ENCODE measurements around the gene BTBD19. TPM values are rescaled to one million over a fixed set of nuclear protein-coding genes. Genes with fewer than 3 reads are reported as not detected.
"Not testable (repeated sequence)": the region's sequence is repeated elsewhere in the genome, so short reads cannot be mapped to it uniquely, and the experiment has no call there.

Gene BTBD19
- total RNA-seq, 2 experiments from 2014 or later: 5.2 to 5.6 TPM

DNA sequence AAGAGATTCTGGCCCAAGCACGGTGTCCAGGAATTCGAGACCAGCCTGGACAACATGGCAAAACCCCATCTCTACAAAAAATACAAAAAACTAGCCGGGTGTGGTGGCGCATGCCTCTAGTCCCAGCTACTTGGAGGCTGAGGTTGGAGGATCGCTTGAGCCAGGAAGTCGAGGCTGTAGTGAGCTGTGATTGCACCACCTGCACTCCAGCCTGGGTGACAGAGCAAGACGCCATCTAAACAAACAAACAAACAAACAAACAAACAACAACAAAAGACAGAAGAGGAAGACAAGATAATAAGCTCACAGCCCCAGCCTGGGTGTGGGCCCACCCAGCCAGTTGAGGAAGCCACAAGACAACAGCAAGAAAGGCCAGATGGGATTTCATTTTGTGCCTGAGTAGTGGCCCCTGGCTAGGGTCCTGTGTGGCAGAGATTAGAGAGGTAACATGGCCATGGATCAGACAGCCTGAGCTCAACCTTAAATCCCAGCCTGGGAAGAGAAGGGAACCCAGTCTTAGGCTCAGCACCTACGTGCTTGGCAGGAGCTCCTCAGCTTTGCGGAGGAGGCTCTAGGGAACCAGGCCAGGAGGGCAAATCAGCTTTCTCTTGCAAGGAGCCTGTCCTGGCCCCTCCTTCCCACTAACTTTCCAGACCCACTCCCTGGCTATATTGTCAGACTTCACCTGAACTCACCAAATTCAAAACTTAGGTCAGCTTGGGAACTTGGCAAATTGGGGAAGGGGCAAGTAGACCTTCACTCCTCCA, 15.4 kb upstream of the BTBD19 start:
- Mint-ChIP-seq H3K36me3 (no peaks in the 10 kb centered on the region), H3K9me3 (no peaks in the 10 kb centered on the region), H3K27ac (no peak overlapping the region), H3K27me3 (no peaks in the 10 kb centered on the region), H3K4me1 (no peaks in the 10 kb centered on the region), H3K4me3 (no peak overlapping the region)
- ATAC-seq (ENCODE audit: low read depth) (no peak), DNase-seq (peak; percentile 24)
- POLR2A ChIA-PET: interaction anchor here (0.8 to 3.4 kb wide), 7 partner anchors 10 to 71 kb away, joined by 3 to 24 read pairs (median 14); partner anchors contain the start of genes RNU5D-1 and RPS8

DNA sequence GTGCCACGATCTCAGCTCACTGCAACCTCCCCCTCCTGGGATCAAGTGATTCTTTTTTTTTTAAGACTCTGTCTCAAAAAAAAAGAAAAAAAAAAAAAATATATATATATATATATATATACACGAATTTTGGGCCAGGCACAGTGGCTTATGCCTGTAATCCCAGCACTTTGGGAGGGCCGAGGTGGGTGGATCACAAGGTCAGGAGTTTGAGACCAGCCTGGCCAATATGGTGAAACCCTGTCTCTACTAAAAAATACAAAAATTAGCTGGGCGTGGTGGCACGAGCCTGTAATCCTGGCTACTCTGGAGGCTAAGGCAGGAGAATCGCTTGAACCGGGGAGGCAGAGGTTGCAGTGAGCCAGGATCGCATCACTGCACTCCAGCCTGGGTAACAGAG, 10.4 kb upstream of the BTBD19 start:
- peak; percentile 21 for DNase-seq
- not testable (repeated sequence) for ATAC-seq (ENCODE audit: low read depth); H3K27ac Mint-ChIP-seq; H3K27me3 Mint-ChIP-seq; H3K4me3 Mint-ChIP-seq; H3K9me3 Mint-ChIP-seq
- Mint-ChIP-seq H3K4me1 (peaks cover 19% of the 10 kb centered on the region), H3K36me3 (peaks cover 11% of the 10 kb centered on the region)
- POLR2A ChIA-PET: interaction anchor here (1.3 to 10.1 kb wide), 5 partner anchors 11 to 76 kb away, joined by 9 to 360 read pairs (median 10); partner anchors contain the start of genes BTBD19 and RNU5D-1

DNA sequence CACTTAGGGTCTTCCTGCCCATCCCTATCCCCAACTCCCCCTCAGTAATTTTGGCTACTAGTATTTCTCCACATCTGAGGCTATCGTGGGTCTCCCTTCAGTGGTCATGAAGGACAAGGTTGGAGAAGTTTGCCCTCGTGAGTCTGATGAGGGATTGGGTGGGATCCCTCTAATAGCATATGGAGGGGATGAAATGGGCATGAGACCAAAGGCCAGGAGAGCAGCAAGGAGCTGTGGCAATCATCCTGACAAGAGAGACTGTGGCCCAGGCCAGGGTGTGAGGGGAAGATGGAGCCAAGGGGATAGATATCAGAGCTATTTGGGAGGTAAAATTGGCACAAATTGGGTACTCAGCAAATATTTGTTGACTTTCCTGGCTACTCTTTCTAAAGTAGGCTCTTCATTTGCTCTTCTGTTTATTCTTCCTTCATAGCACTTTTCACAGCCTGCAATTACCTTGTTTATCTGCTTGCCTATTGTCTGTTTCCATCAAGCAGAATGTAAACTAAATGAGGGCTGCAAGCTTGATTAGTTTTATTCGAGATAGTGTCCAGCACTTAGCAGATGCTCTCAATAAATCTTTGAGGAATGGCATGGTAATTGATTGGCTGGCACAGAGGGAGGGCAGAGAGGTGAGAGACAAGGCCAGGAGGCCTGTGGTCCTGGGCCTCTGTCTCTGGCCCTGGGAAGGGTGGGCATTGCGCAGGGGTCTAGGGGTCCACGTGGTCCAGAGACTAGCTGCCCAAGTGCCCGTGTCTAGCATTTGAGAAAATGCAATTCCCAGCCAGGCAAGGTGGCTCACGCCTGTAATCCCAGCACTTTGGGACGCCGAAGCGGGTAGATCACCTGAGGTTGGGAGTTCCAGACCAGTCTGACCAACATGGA, 9.6 kb upstream of the BTBD19 start:
- peaks cover 24% of the 10 kb centered on the region for H3K4me1 Mint-ChIP-seq
- no peaks in the 10 kb centered on the region for H3K9me3 Mint-ChIP-seq
- H3K27ac Mint-ChIP-seq: peak overlapping the region; percentile 92
- POLR2A ChIA-PET: interaction anchor here (0.7 to 10.1 kb wide), 9 partner anchors 8 to 188 kb away, joined by 5 to 360 read pairs (median 10); partner anchors contain the start of genes BTBD19, EIF2B3 and RPS8
- H3K4me3 Mint-ChIP-seq: no peak overlapping the region
- DNase-seq: peak; percentile 28
- no peak for ATAC-seq (ENCODE audit: low read depth)
- H3K27me3 Mint-ChIP-seq: no peaks in the 10 kb centered on the region
- H3K36me3 Mint-ChIP-seq: peaks cover 16% of the 10 kb centered on the region

DNA sequence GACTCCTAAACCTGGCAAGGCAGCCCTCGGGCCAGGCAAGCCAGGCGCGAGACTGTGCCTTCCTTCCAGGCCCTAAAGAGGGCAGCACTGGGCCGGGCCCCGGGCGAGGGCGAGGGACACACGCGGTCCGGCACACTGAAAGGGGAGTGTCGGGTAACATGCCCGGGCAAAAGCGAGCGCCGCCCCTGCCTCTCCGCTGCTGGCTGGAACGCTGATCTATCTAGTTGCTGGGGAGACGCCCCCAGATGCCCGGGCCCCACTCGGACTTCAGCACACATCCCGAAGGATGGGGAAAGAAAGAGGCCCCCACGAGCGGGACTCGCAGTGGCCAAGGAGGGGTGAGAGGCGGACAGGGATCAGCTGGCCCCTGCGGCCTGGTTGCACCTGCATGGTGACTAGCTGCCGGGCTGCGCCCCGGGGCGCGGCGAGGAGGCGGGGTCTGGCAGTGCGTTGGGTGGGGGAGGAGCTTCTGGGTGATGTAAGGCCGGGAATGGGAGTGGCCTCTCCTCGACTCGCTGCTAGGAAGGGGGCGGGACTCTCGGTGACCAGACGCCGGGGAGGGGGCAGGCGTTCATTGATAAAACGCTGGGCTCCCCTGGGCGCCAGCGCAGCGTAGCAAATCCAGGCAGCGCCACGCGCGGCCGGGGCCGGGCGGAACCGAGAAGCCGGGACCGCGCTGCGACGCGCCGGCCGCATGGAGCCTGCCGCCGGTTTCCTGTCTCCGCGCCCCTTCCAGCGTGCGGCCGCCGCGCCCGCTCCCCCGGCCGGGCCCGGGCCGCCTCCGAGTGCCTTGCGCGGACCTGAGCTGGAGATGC, 8.3 kb upstream of the BTBD19 start, which contains the start of gene PLK3:
Gene PLK3 (plus strand): TSS at position 608 of the 815 bp plus-strand sequence. CDS start 87 bp downstream, at position 695.
- Mint-ChIP-seq H3K4me1 (peaks cover 24% of the 10 kb centered on the region), H3K4me3 (peak within 1 kb of the TSS; percentile 92), H3K27ac (peak within 1 kb of the TSS; percentile 97), H3K36me3 (peaks cover 19% of the 10 kb centered on the region), H3K9me3 (no peaks in the 10 kb centered on the region), H3K27me3 (no peaks in the 10 kb centered on the region)
- ATAC-seq (ENCODE audit: low read depth) (peak; percentile 77), DNase-seq (peak; percentile 96)
- POLR2A ChIA-PET: interaction anchor here (0.7 to 10.1 kb wide), 22 partner anchors 9 to 693 kb away, joined by 3 to 360 read pairs (median 6); partner anchors contain the start of genes BEST4, BTBD19, EIF2B3 and HECTD3

DNA sequence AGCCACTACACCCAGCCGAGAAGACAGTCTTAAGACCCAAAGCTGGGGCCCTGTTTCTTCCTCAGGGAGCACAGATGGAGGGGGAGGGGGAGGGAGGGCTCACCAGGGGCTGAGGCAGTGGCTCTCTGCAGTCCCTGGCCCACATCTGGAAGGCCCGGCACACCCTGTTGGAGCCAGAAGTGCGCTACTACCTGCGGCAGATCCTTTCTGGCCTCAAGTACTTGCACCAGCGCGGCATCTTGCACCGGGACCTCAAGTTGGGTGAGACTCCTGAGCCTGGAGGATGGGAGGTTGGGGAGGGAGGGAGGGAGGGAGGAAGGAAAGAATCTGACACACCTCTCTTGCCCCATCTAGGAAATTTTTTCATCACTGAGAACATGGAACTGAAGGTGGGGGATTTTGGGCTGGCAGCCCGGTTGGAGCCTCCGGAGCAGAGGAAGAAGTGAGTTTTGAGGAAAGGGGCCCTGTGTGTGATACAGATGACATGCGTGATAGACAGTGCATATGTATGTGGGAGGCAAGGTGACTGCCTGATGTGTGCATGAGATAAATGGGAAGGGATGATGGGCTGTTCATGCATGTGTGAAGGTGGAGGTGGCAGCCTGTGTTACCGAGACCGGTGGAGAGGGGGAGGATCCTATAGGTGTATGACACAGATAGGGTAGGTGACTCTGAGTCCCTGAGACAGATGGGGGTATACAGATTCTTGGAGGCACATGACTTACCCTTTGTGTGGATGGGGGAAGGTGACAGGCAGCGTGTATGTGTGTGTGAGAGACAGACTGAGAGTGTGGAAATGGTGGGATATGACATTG, 6.6 kb upstream of the BTBD19 start:
- peaks cover 28% of the 10 kb centered on the region for H3K4me1 Mint-ChIP-seq
- H3K36me3 Mint-ChIP-seq: peaks cover 22% of the 10 kb centered on the region
- no peak for ATAC-seq (ENCODE audit: low read depth)
- no peaks in the 10 kb centered on the region for H3K27me3 Mint-ChIP-seq
- peak overlapping the region; percentile 92 for H3K4me3 Mint-ChIP-seq
- no peaks in the 10 kb centered on the region for H3K9me3 Mint-ChIP-seq
- POLR2A ChIA-PET: interaction anchor here (0.7 to 10.1 kb wide), 12 partner anchors 10 to 720 kb away, joined by 3 to 360 read pairs (median 20); partner anchors contain the start of genes ARMH1, BTBD19, HECTD3 and PRDX1
- H3K27ac Mint-ChIP-seq: peak overlapping the region; percentile 97
- peak; percentile 42 for DNase-seq

DNA sequence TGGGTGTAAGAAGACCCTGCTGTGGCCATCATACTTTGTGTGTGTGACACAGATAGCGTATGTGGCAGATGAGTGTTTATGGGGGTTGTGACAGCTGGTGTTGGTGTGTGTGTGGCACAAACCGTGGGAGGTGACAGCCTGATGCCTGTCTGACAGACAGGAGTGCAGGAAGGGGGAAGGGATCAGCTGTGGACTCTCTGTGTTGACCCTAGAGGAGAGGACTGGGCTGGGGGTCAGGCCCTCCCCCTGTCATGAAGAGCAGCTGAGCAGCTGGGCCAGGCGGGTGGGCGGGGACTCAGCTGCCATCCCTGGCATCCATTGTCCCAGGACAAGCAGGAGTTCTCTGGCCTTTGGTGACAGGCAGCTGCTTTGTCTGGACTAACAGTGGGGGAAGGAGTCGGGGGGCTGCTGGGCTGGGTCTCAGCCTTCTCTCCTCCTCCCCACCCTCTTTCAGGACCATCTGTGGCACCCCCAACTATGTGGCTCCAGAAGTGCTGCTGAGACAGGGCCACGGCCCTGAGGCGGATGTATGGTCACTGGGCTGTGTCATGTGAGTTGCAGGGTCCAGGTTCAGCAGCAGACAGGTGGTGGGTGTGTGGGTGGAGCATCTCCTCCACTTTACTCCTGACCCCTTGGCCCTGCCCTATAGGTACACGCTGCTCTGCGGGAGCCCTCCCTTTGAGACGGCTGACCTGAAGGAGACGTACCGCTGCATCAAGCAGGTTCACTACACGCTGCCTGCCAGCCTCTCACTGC, 5.8 kb upstream of the BTBD19 start:
- POLR2A ChIA-PET: interaction anchor here (1.0 to 10.1 kb wide), 4 partner anchors 11 to 81 kb away, joined by 3 to 360 read pairs (median 38); no protein-coding TSS in a partner anchor
- peaks cover 26% of the 10 kb centered on the region for H3K36me3 Mint-ChIP-seq
- H3K27ac Mint-ChIP-seq: peak overlapping the region; percentile 97
- DNase-seq (peak; percentile 34), ATAC-seq (ENCODE audit: low read depth) (no peak)
- peaks cover 36% of the 10 kb centered on the region for H3K4me1 Mint-ChIP-seq
- no peaks in the 10 kb centered on the region for H3K27me3 Mint-ChIP-seq
- no peaks in the 10 kb centered on the region for H3K9me3 Mint-ChIP-seq
- peak overlapping the region; percentile 92 for H3K4me3 Mint-ChIP-seq

DNA sequence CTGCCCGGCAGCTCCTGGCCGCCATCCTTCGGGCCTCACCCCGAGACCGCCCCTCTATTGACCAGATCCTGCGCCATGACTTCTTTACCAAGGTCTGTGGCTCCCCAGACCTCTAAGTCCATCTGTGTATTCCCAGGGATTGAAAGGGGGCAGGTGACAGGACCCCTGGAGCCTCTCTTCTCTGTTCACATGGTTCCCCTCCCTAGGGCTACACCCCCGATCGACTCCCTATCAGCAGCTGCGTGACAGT, 5.3 kb upstream of the BTBD19 start:
- DNase-seq: peak; percentile 34
- POLR2A ChIA-PET: interaction anchor here (1.1 to 10.1 kb wide), 4 partner anchors 11 to 81 kb away, joined by 6 to 360 read pairs (median 42); no protein-coding TSS in a partner anchor
- Mint-ChIP-seq H3K4me1 (peaks cover 40% of the 10 kb centered on the region), H3K36me3 (peaks cover 26% of the 10 kb centered on the region), H3K9me3 (no peaks in the 10 kb centered on the region), H3K27me3 (no peaks in the 10 kb centered on the region), H3K4me3 (peak overlapping the region; percentile 92), H3K27ac (peak overlapping the region; percentile 70)
- ATAC-seq (ENCODE audit: low read depth): no peak

DNA sequence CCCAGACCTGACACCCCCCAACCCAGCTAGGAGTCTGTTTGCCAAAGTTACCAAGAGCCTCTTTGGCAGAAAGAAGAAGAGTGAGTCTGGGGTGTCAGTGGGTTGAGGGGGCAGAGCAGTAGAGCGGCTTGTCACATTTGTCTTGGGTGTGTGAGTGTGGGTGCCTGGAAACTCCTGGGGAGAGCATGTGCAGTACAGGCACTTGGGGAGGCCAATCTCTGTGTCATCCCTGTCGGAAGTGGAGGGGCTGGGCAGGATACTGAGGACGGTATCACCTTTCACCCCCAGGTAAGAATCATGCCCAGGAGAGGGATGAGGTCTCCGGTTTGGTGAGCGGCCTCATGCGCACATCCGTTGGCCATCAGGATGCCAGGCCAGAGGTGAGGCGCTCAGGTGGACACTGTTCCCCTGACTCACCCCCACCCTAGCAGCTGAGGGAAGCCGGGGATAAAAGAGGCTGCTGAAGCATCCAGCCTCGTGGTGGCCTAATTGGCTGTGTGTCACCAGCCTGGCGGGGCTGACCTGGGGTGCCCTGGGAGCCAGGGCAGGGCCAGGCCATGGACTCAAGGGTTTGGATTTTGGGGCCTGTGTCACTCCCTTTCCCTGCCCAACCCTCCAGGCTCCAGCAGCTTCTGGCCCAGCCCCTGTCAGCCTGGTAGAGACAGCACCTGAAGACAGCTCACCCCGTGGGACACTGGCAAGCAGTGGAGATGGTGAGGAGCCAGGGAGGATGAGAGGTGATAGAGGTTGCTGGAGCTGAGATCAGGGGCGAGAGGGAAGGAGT, 4.8 kb upstream of the BTBD19 start:
- peaks cover 41% of the 10 kb centered on the region for H3K4me1 Mint-ChIP-seq
- H3K27me3 Mint-ChIP-seq: no peaks in the 10 kb centered on the region
- peak overlapping the region; percentile 70 for H3K27ac Mint-ChIP-seq
- DNase-seq (peak; percentile 32), ATAC-seq (ENCODE audit: low read depth) (no peak)
- H3K36me3 Mint-ChIP-seq: peaks cover 26% of the 10 kb centered on the region
- POLR2A ChIA-PET: interaction anchor here (2.7 to 10.1 kb wide), 2 partner anchors 10 to 17 kb away, joined by 13 to 360 read pairs; no protein-coding TSS in a partner anchor
- H3K4me3 Mint-ChIP-seq: peak overlapping the region; percentile 92
- no peaks in the 10 kb centered on the region for H3K9me3 Mint-ChIP-seq

DNA sequence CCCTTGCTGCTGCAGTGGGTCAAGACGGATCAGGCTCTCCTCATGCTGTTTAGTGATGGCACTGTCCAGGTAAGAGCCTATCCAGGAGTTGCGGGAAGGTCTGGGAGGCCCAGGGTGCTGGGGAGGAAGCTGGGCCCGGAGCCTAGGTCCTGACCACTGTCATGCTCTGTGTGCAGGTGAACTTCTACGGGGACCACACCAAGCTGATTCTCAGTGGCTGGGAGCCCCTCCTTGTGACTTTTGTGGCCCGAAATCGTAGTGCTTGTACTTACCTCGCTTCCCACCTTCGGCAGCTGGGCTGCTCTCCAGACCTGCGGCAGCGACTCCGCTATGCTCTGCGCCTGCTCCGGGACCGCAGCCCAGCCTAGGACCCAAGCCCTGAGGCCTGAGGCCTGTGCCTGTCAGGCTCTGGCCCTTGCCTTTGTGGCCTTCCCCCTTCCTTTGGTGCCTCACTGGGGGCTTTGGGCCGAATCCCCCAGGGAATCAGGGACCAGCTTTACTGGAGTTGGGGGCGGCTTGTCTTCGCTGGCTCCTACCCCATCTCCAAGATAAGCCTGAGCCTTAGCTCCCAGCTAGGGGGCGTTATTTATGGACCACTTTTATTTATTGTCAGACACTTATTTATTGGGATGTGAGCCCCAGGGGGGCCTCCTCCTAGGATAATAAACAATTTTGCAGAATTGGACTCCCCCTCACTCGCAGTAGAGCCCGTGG, 2.9 kb upstream of the BTBD19 start:
- peaks cover 51% of the 10 kb centered on the region for H3K4me1 Mint-ChIP-seq
- peak overlapping the region; percentile 75 for H3K27ac Mint-ChIP-seq
- peaks cover 26% of the 10 kb centered on the region for H3K36me3 Mint-ChIP-seq
- peak; percentile 32 for DNase-seq
- no peak for ATAC-seq (ENCODE audit: low read depth)
- no peak overlapping the region for H3K4me3 Mint-ChIP-seq
- POLR2A ChIA-PET: interaction anchor here (2.7 to 11.3 kb wide), 4 partner anchors 8 to 83 kb away, joined by 13 to 360 read pairs (median 108); partner anchors contain the start of gene RPS8
- no peaks in the 10 kb centered on the region for H3K27me3 Mint-ChIP-seq
- no peaks in the 10 kb centered on the region for H3K9me3 Mint-ChIP-seq

DNA sequence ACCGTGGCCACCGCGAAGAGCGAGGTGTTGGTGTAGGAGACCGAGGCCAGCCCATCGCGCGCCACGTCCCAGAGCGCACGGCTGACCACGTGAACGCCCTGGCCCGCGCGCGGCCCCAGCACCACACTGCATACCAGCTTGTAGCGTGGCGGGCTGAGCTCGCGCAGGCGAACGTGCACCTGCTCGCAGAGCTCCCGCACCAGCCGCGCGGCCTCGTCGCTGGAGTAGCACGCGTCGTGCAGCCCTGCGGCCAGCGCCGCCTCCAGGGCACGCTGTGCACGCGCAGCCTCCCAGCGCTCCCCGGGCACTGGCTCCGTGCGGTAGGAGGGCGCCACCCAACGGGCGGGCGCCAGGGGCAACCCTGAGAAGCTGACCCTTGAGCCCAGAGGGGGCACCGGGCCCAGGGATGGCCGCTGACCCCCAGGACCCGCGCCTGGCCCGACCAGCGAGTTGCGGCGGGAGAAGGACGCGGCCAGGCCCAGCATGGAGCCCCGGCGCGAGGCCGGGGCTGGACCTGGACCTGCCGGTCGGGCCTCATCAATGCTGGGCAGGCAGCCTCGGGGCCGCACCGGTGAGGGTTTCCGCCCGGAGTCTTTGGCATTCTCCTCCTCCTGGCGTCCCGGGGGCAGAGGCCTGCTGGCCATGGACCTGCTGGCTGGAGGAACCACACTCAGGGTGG, 2.2 kb upstream of the BTBD19 start:
- no peak overlapping the region for H3K4me3 Mint-ChIP-seq
- no peaks in the 10 kb centered on the region for H3K27me3 Mint-ChIP-seq
- peaks cover 56% of the 10 kb centered on the region for H3K4me1 Mint-ChIP-seq
- no peaks in the 10 kb centered on the region for H3K9me3 Mint-ChIP-seq
- ATAC-seq (ENCODE audit: low read depth): no peak
- POLR2A ChIA-PET: interaction anchor here (0.7 to 11.3 kb wide), 8 partner anchors 9 to 534 kb away, joined by 4 to 360 read pairs (median 54); partner anchors contain the start of genes MUTYH, RNU5D-1, RPS8 and TOE1
- peaks cover 24% of the 10 kb centered on the region for H3K36me3 Mint-ChIP-seq
- DNase-seq: peak; percentile 41
- peak overlapping the region; percentile 99 for H3K27ac Mint-ChIP-seq
